ENCODE measurements around the gene EIF2AK3. TPM values are rescaled to one million over a fixed set of nuclear protein-coding genes. Genes with fewer than 3 reads are reported as not detected.

EIF2AK3 gene
- 10 to 100 TPM; 14.2 to 15.5 TPM for total RNA-seq

GRCh38 chr2:88627055-88627855, at the start of gene EIF2AK3:
Gene EIF2AK3, minus strand, starts transcription at chr2:88627464. Its CDS starts 190 bp downstream, at chr2:88627274.
- H3K4me1 Mint-ChIP-seq (ENCODE audit: low read depth): peaks cover 21% of the 10 kb centered on the region
- DNase-seq: peak; percentile 96
- no peak within 1 kb of the TSS for H3K4me3 Mint-ChIP-seq
- CTCF ChIA-PET: interaction anchor here (1.3 to 2.4 kb wide), 4 partner anchors 42 to 65 kb away, joined by 3 to 8 read pairs (median 6); partner anchors contain the start of gene RPIA
- H3K27ac Mint-ChIP-seq: peak within 1 kb of the TSS; percentile 88
- intact Hi-C loops (cut with micrococcal nuclease): loop anchor here (1.0 to 5.0 kb wide), 4 partner anchors 27 to 64 kb away; partner anchors contain the start of gene RPIA
- no peaks in the 10 kb centered on the region for H3K36me3 Mint-ChIP-seq
- no peaks in the 10 kb centered on the region for H3K27me3 Mint-ChIP-seq
- POLR2A ChIA-PET: interaction anchor here (0.6 to 2.3 kb wide), 7 partner anchors 11 to 65 kb away, joined by 3 to 25 read pairs (median 5); partner anchors contain the start of gene RPIA
- no peaks in the 10 kb centered on the region for H3K9me3 Mint-ChIP-seq

GRCh38 chr2:88673363-88673762, 46.1 kb upstream of the EIF2AK3 start:
- POLR2A ChIA-PET: interaction anchor here (0.6 kb wide), 1 partner anchor 21 kb away, joined by 4 read pairs; no protein-coding TSS in a partner anchor
- no peak overlapping the region for H3K4me3 Mint-ChIP-seq
- intact Hi-C loops (cut with micrococcal nuclease): loop anchor here (10.0 kb wide), 1 partner anchor 479 kb away; no protein-coding TSS in a partner anchor
- no peaks in the 10 kb centered on the region for H3K9me3 Mint-ChIP-seq
- H3K27me3 Mint-ChIP-seq: no peaks in the 10 kb centered on the region
- no peaks in the 10 kb centered on the region for H3K4me1 Mint-ChIP-seq (ENCODE audit: low read depth)
- CTCF ChIA-PET: interaction anchor here (0.6 to 8.1 kb wide), 7 partner anchors 9 to 83 kb away, joined by 3 to 175 read pairs (median 4); no protein-coding TSS in a partner anchor
- no peak overlapping the region for H3K27ac Mint-ChIP-seq
- no peak for DNase-seq
- H3K36me3 Mint-ChIP-seq: no peaks in the 10 kb centered on the region

- ChIA-PET CTCF (interaction anchor here (0.6 to 8.1 kb wide), 35 partner anchors 8 to 611 kb away, joined by 3 to 175 read pairs (median 5); no protein-coding TSS in a partner anchor), POLR2A (no interaction called here)
- intact Hi-C loops (cut with micrococcal nuclease): loop anchor here (2.0 to 10.0 kb wide), 2 partner anchors 321 to 477 kb away; no protein-coding TSS in a partner anchor
- no peak overlapping the region for H3K27ac Mint-ChIP-seq
- H3K4me3 Mint-ChIP-seq: no peak overlapping the region
- H3K4me1 Mint-ChIP-seq (ENCODE audit: low read depth): no peaks in the 10 kb centered on the region
- H3K27me3 Mint-ChIP-seq: no peaks in the 10 kb centered on the region
- peak; percentile 11 for DNase-seq
- no peaks in the 10 kb centered on the region for H3K36me3 Mint-ChIP-seq
- no peaks in the 10 kb centered on the region for H3K9me3 Mint-ChIP-seq
Observed at GRCh38 chr2:88671786-88672427, 44.6 kb upstream of the EIF2AK3 start.

- POLR2A ChIA-PET: no interaction called here
- intact Hi-C loops (cut with micrococcal nuclease): loop anchor here (1.0 to 10.0 kb wide), 4 partner anchors 42 to 475 kb away; partner anchors contain the start of gene EIF2AK3
Observed at GRCh38 chr2:88669482-88670214, 42.4 kb upstream of the EIF2AK3 start.

GRCh38 chr2:88668862-88669261, 41.6 kb upstream of the EIF2AK3 start:
- Mint-ChIP-seq H3K27me3 (no peaks in the 10 kb centered on the region), H3K4me1 (ENCODE audit: low read depth) (no peaks in the 10 kb centered on the region), H3K9me3 (no peaks in the 10 kb centered on the region), H3K4me3 (no peak overlapping the region), H3K36me3 (no peaks in the 10 kb centered on the region), H3K27ac (no peak overlapping the region)
- intact Hi-C loops (cut with micrococcal nuclease): loop anchor here (1.0 to 5.0 kb wide), 2 partner anchors 42 to 78 kb away; partner anchors contain the start of gene EIF2AK3
- no peak for DNase-seq
- ChIA-PET CTCF (interaction anchor here (0.9 to 8.1 kb wide), 16 partner anchors 12 to 85 kb away, joined by 3 to 175 read pairs (median 5); partner anchors contain the start of gene EIF2AK3), POLR2A (no interaction called here)

More at GRCh38 chr2:88669482-88670214, 42.4 kb upstream of the EIF2AK3 start:
- Mint-ChIP-seq H3K4me3 (no peak overlapping the region), H3K36me3 (no peaks in the 10 kb centered on the region), H3K9me3 (no peaks in the 10 kb centered on the region), H3K27me3 (no peaks in the 10 kb centered on the region), H3K27ac (no peak overlapping the region), H3K4me1 (ENCODE audit: low read depth) (no peaks in the 10 kb centered on the region)
- DNase-seq: peak; percentile 30
- CTCF ChIA-PET: interaction anchor here (0.6 to 8.1 kb wide), 20 partner anchors 8 to 95 kb away, joined by 3 to 175 read pairs (median 4); partner anchors contain the start of gene EIF2AK3

GRCh38 chr2:88667219-88667618, 40.0 kb upstream of the EIF2AK3 start:
- intact Hi-C loops (cut with micrococcal nuclease): loop anchor here (5.0 kb wide), 1 partner anchor 40 kb away; the partner anchor contains the start of gene EIF2AK3
- Mint-ChIP-seq H3K27me3 (no peaks in the 10 kb centered on the region), H3K4me1 (ENCODE audit: low read depth) (no peaks in the 10 kb centered on the region), H3K36me3 (no peaks in the 10 kb centered on the region), H3K4me3 (no peak overlapping the region), H3K27ac (no peak overlapping the region), H3K9me3 (no peaks in the 10 kb centered on the region)
- DNase-seq: no peak
- CTCF ChIA-PET: interaction anchor here (1.1 to 8.1 kb wide), 4 partner anchors 9 to 77 kb away, joined by 3 to 175 read pairs (median 5); no protein-coding TSS in a partner anchor
- POLR2A ChIA-PET: no interaction called here

- no peaks in the 10 kb centered on the region for H3K36me3 Mint-ChIP-seq
- POLR2A ChIA-PET: no interaction called here
- no peak overlapping the region for H3K27ac Mint-ChIP-seq
- intact Hi-C loops (cut with micrococcal nuclease): loop anchor here (5.0 kb wide), 1 partner anchor 39 kb away; the partner anchor contains the start of gene EIF2AK3
- no peaks in the 10 kb centered on the region for H3K9me3 Mint-ChIP-seq
- CTCF ChIA-PET: interaction anchor here (8.1 kb wide), 1 partner anchor 76 kb away, joined by 175 read pairs; no protein-coding TSS in a partner anchor
- DNase-seq: no peak
- no peak overlapping the region for H3K4me3 Mint-ChIP-seq
- H3K27me3 Mint-ChIP-seq: no peaks in the 10 kb centered on the region
- H3K4me1 Mint-ChIP-seq (ENCODE audit: low read depth): no peaks in the 10 kb centered on the region
Observed at GRCh38 chr2:88666576-88666975, 39.3 kb upstream of the EIF2AK3 start.

- ChIA-PET POLR2A (interaction anchor here (0.6 kb wide), 1 partner anchor 100 kb away, joined by 6 read pairs; no protein-coding TSS in a partner anchor), CTCF (interaction anchor here (0.7 to 1.4 kb wide), 2 partner anchors 9 to 24 kb away, joined by 3 to 4 read pairs; no protein-coding TSS in a partner anchor)
- no peaks in the 10 kb centered on the region for H3K9me3 Mint-ChIP-seq
- intact Hi-C loops (cut with micrococcal nuclease): no loop called here
- no peak overlapping the region for H3K27ac Mint-ChIP-seq
- no peak for DNase-seq
- H3K36me3 Mint-ChIP-seq: no peaks in the 10 kb centered on the region
- H3K4me3 Mint-ChIP-seq: no peak overlapping the region
- no peaks in the 10 kb centered on the region for H3K4me1 Mint-ChIP-seq (ENCODE audit: low read depth)
- H3K27me3 Mint-ChIP-seq: no peaks in the 10 kb centered on the region
Observed at GRCh38 chr2:88660622-88661021, 33.4 kb upstream of the EIF2AK3 start.

- Mint-ChIP-seq H3K4me1 (ENCODE audit: low read depth) (no peaks in the 10 kb centered on the region), H3K27ac (no peak overlapping the region)
Observed at GRCh38 chr2:88659538-88659915, 32.3 kb upstream of the EIF2AK3 start.

GRCh38 chr2:88658881-88659537, 31.7 kb upstream of the EIF2AK3 start:
- no peaks in the 10 kb centered on the region for H3K36me3 Mint-ChIP-seq
- CTCF ChIA-PET: interaction anchor here (1.1 to 1.5 kb wide), 2 partner anchors 13 kb away, joined by 5 to 6 read pairs; no protein-coding TSS in a partner anchor

More at GRCh38 chr2:88659538-88659915, 32.3 kb upstream of the EIF2AK3 start:
- Mint-ChIP-seq H3K9me3 (no peaks in the 10 kb centered on the region), H3K27me3 (no peaks in the 10 kb centered on the region), H3K36me3 (no peaks in the 10 kb centered on the region), H3K4me3 (no peak overlapping the region)
- CTCF ChIA-PET: interaction anchor here (1.5 kb wide), 1 partner anchor 12 kb away, joined by 5 read pairs; no protein-coding TSS in a partner anchor
- DNase-seq: no peak
- intact Hi-C loops (cut with micrococcal nuclease): no loop called here
- POLR2A ChIA-PET: no interaction called here

More at GRCh38 chr2:88658881-88659537, 31.7 kb upstream of the EIF2AK3 start:
- H3K27me3 Mint-ChIP-seq: no peaks in the 10 kb centered on the region
- DNase-seq: no peak
- H3K4me3 Mint-ChIP-seq: no peak overlapping the region
- H3K27ac Mint-ChIP-seq: no peak overlapping the region
- intact Hi-C loops (cut with micrococcal nuclease): no loop called here
- no peaks in the 10 kb centered on the region for H3K4me1 Mint-ChIP-seq (ENCODE audit: low read depth)
- POLR2A ChIA-PET: no interaction called here
- no peaks in the 10 kb centered on the region for H3K9me3 Mint-ChIP-seq
